K562 (cell line): ENCODE results near the gene CBX8. TPM values are rescaled to one million over a fixed set of nuclear protein-coding genes. Genes with fewer than 3 reads are reported as not detected.

Source experiments
- ATF1 ChIP-seq, 2 experiments: fragments of 450-650 bp in 1 of 2; IDR thresholded peaks; 2 replicates each; pipeline ENCODE4 v1.6.1; 2016; ENCODE audit warnings: missing compliant biosample characterization in 1 of 2, missing genetic modification characterization in 1 of 2
- BCLAF1 ChIP-seq, 2 experiments: fragments of 450-650 bp in 1 of 2; IDR thresholded peaks; 2 replicates each; pipeline ENCODE4 v1.6.1; 2011 to 2017; ENCODE audit warnings: low read depth in 2 of 2, antibody characterized with exemption in 1 of 2, borderline replicate concordance in 1 of 2, low read length in 1 of 2, mild to moderate bottlenecking in 1 of 2, mixed read lengths in 1 of 2; ENCODE audit not compliant: control insufficient read depth in 1 of 2
- CBFA2T2 ChIP-seq: fragments of 450-650 bp; conservative IDR thresholded peaks from 2 replicates; pipeline ENCODE4 v1.6.1; 2017; ENCODE audit warnings: mild to moderate bottlenecking
- FOXO4 ChIP-seq: fragments of 450-650 bp; formaldehyde crosslinking; IDR thresholded peaks from 2 replicates; pipeline ENCODE4 v1.4.0; 2020; ENCODE audit warnings: mild to moderate bottlenecking, moderate library complexity
- HBP1 ChIP-seq: fragments of 450-650 bp; formaldehyde crosslinking; IDR thresholded peaks from 2 replicates; pipeline ENCODE4 v1.4.0; 2022; ENCODE audit warnings: missing genetic modification characterization
- HDAC2 ChIP-seq: fragments of 450-650 bp; IDR thresholded peaks from 2 replicates; pipeline ENCODE4 v1.6.1; 2016; ENCODE audit warnings: mild to moderate bottlenecking
- MED1 ChIP-seq: sonication (generic); formaldehyde crosslinking; IDR thresholded peaks from 2 replicates; pipeline ENCODE4 v1.8.1; 2023; ENCODE audit warnings: missing genetic modification reagents, borderline replicate concordance
- MEF2A ChIP-seq: IDR thresholded peaks from 2 replicates; pipeline ENCODE4 v1.6.1; 2011; ENCODE audit warnings: low read depth, mild to moderate bottlenecking, low read length, moderate library complexity; ENCODE audit not compliant: control insufficient read depth
- POLR2AphosphoS2 ChIP-seq: IDR thresholded peaks from 2 replicates; pipeline ENCODE4 v1.6.1; 2012; ENCODE audit warnings: low read length, improper control_type of control experiment
- RBM14 ChIP-seq: fragments of 200-400 bp; formaldehyde crosslinking; IDR thresholded peaks from 2 replicates; pipeline ENCODE4 v1.6.1; 2018; ENCODE audit warnings: low read depth, mild to moderate bottlenecking, low read length, moderate library complexity, borderline replicate concordance; ENCODE audit not compliant: insufficient read depth
- SAFB ChIP-seq: fragments of 200-400 bp; formaldehyde crosslinking; IDR thresholded peaks from 2 replicates; pipeline ENCODE4 v1.6.1; 2017; ENCODE audit warnings: low read depth, low read length, borderline replicate concordance
- SMAD1 ChIP-seq: fragments of 150-350 bp; IDR thresholded peaks from 2 replicates; pipeline ENCODE4 v1.6.1; 2014; ENCODE audit warnings: low read length, low read depth; ENCODE audit not compliant: partially characterized antibody
- SMARCA4 ChIP-seq: fragments of 450-650 bp; IDR thresholded peaks from 2 replicates; pipeline ENCODE4 v1.6.1; 2016
- TCFL5 ChIP-seq: fragments of 250-450 bp; sonication (Bioruptor Pico); conservative IDR thresholded peaks from 2 replicates; pipeline ENCODE4 v1.6.1; 2021; ENCODE audit warnings: mild to moderate bottlenecking, moderate library complexity, matching md5 sums
- TSHZ1 ChIP-seq: fragments of 250-450 bp; sonication (Bioruptor Pico); IDR thresholded peaks from 2 replicates; pipeline ENCODE4 v1.4.0; 2020; ENCODE audit warnings: mild to moderate bottlenecking, moderate library complexity
- ZNF444 ChIP-seq: fragments of 250-450 bp; sonication (Bioruptor Pico); IDR thresholded peaks from 2 replicates; pipeline ENCODE4 v1.4.0; 2020; ENCODE audit warnings: mild to moderate bottlenecking, moderate library complexity
- ZNF76 ChIP-seq: fragments of 250-450 bp; sonication (Bioruptor Pico); IDR thresholded peaks from 2 replicates; pipeline ENCODE4 v1.4.0; 2020; ENCODE audit warnings: mild to moderate bottlenecking, moderate library complexity, borderline replicate concordance
- polyA plus RNA-seq, 8 experiments: library from polyadenylated mRNA; depleted of rRNA in 4 of 8; stranded (reverse) in 5 of 8; unstranded in 3 of 8; fragments of >200 nt; fragmentation: Nextera tagmentation in 2 of 8; fragmentation: Illumina TruSeq in 1 of 8; extraction: Ambion mirVana in 2 of 8; extraction: Trizol in 1 of 8; gene quantifications; 2 replicates each; pipeline versions ENCODE4 v1.2.1 to v1.2.3, GENCODE V29; 2011 to 2014; ENCODE audit warnings: inconsistent platforms in 1 of 8, missing spikeins in 1 of 8
- total RNA-seq, 7 experiments: library from RNA; depleted of rRNA in 6 of 7; stranded (reverse); fragments of >200 nt in 6 of 7; fragmentation: Illumina TruSeq in 2 of 7; extraction: Trizol in 2 of 7; gene quantifications; 2 replicates each; pipeline versions ENCODE4 v1.2.1 to v1.2.3, GENCODE V29; 2011 to 2021; ENCODE audit warnings: low replicate concordance in 1 of 7

The CBX8 gene
- total and polyA plus RNA-seq, 9 of the 15 experiments (the other 6 are each of a cell fraction or from before 2014, with no cell fraction given): 0.08 to 11.9 (median 2.6) TPM

GRCh38 chr17:79831265-79832217, 34.7 kb upstream of the CBX8 start (continued):
- TF ChIP-seq HBP1 (CRISPR knock-in tag) (peak; percentile 68; the same call in 1 of the 2 replicates), MED1 (CRISPR knock-in tag) (no peak), CBFA2T2 (no peak), SMAD1 (no peak), TCFL5 (CRISPR knock-in tag) (no peak), SMARCA4 (no peak), HDAC2 (no peak), SAFB (no peak), TSHZ1 (CRISPR knock-in tag) (no peak), ZNF76 (no peak), MEF2A (no peak), RBM14 (no peak), FOXO4 (CRISPR knock-in tag) (no peak), POLR2AphosphoS2 (no peak), ATF1 (CRISPR knock-in tag; IDR thresholded peaks at IDR 0.05) (no peak), ATF1 (tag; IDR thresholded peaks at IDR 0.05) (no peak), ZNF444 (CRISPR knock-in tag) (no peak), BCLAF1 (IDR thresholded peaks at IDR 0.05; ENCODE audit: borderline replicate concordance in 1 of 2, control insufficient read depth in 1 of 2, low read depth in 2 of 2, low read length in 1 of 2) (no peak)
